Stimulated activated CD8-positive, alpha-beta memory T cell treated with anti-CD3 and anti-CD28 coated beads, Interleukin-7, amount 100 ng/mL, for 1 hour (primary cell): ENCODE data around the gene GALNT6.

Source experiments
- DNase-seq, 2 donors: peaks; one replicate each; pipeline ENCODE4 v3.0.0-alpha.2; 2020; ENCODE audit warnings: low read depth in 2 of 2

GALNT6 gene

GRCh38 chr12:51381226-51382079 lies 9.8 kb downstream of the GALNT6 start:
- DNase-seq: no peak

GRCh38 chr12:51379571-51379970 lies 11.6 kb downstream of the GALNT6 start:
- no peak for DNase-seq

GRCh38 chr12:51378749-51379148 lies 12.5 kb downstream of the GALNT6 start:
- DNase-seq: no peak

- no peak for DNase-seq
Observed at GRCh38 chr12:51377099-51377984, 13.9 kb downstream of the GALNT6 start.

GRCh38 chr12:51374856-51375255 lies 16.4 kb downstream of the GALNT6 start:
- no peak for DNase-seq

GRCh38 chr12:51374361-51374760 lies 16.8 kb downstream of the GALNT6 start:
- DNase-seq: no peak

- DNase-seq: no peak
Observed at GRCh38 chr12:51373187-51373586, 18.0 kb downstream of the GALNT6 start.

- DNase-seq: no peak
Observed at GRCh38 chr12:51372021-51372420, 19.2 kb downstream of the GALNT6 start.

- no peak for DNase-seq
Observed at GRCh38 chr12:51371295-51371953, 19.8 kb downstream of the GALNT6 start.

- no peak for DNase-seq
Observed at GRCh38 chr12:51370667-51371066, 20.5 kb downstream of the GALNT6 start.

- DNase-seq: no peak
Observed at GRCh38 chr12:51369581-51369980, 21.6 kb downstream of the GALNT6 start.

GRCh38 chr12:51368640-51369517 lies 22.3 kb downstream of the GALNT6 start:
- peak; percentile 68 to 69 for DNase-seq

- no peak for DNase-seq
Observed at GRCh38 chr12:51365276-51365675, 25.9 kb downstream of the GALNT6 start.

- no peak for DNase-seq
Observed at GRCh38 chr12:51364001-51364400, 27.2 kb downstream of the GALNT6 start.

- no peak for DNase-seq
Observed at GRCh38 chr12:51362747-51363342, 28.4 kb downstream of the GALNT6 start.

GRCh38 chr12:51362307-51362706 lies 28.9 kb downstream of the GALNT6 start:
- no peak for DNase-seq

GRCh38 chr12:51361161-51362016 lies 29.8 kb downstream of the GALNT6 start:
- DNase-seq: no peak

- DNase-seq: no peak
Observed at GRCh38 chr12:51360315-51360714, 30.9 kb downstream of the GALNT6 start.

- no peak for DNase-seq
Observed at GRCh38 chr12:51359851-51360250, 31.4 kb downstream of the GALNT6 start.

- no peak for DNase-seq
Observed at GRCh38 chr12:51358496-51358895, 32.7 kb downstream of the GALNT6 start.
